H9 (cell line): ENCODE results near the gene CATSPERE. TPM values are rescaled to one million over a fixed set of nuclear protein-coding genes. Genes with fewer than 3 reads are reported as not detected.

Source experiments
- DNase-seq: peaks from one replicate; pipeline ENCODE4 v3.0.0-alpha.2; 2017
- H2AFZ ChIP-seq: one replicate; pipeline ENCODE4 v1.6.1; 2013; ENCODE audit warnings: mild to moderate bottlenecking, low read length, control low read depth, moderate library complexity
- H2AK5ac ChIP-seq: 2 replicates; pipeline ENCODE4 v1.6.1; 2013; ENCODE audit warnings: low read length, control low read depth, mixed read lengths; ENCODE audit not compliant: insufficient read length
- H2BK120ac ChIP-seq: one replicate; pipeline ENCODE4 v1.6.1; 2013; ENCODE audit warnings: low read depth, mild to moderate bottlenecking, low read length, control low read depth, inconsistent platforms; ENCODE audit not compliant: poor library complexity, severe bottlenecking
- H2BK12ac ChIP-seq: 2 replicates; pipeline ENCODE4 v1.6.1; 2013; ENCODE audit warnings: low read length, control low read depth, mixed read lengths, low read depth; ENCODE audit not compliant: insufficient read length
- H2BK15ac ChIP-seq: 2 replicates; pipeline ENCODE4 v1.6.1; 2013; ENCODE audit warnings: low read depth, low read length, control low read depth
- H2BK20ac ChIP-seq: one replicate; pipeline ENCODE4 v1.6.1; 2013; ENCODE audit warnings: low read depth, mild to moderate bottlenecking, low read length, control low read depth, inconsistent platforms; ENCODE audit not compliant: poor library complexity, severe bottlenecking
- H2BK5ac ChIP-seq: 2 replicates; pipeline ENCODE4 v1.6.1; 2013; ENCODE audit warnings: low read length, control low read depth, mixed read lengths; ENCODE audit not compliant: insufficient read length
- H3K14ac ChIP-seq: 2 replicates; pipeline ENCODE4 v1.6.1; 2013; ENCODE audit warnings: low read length, control low read depth; ENCODE audit not compliant: insufficient read depth
- H3K18ac ChIP-seq: 2 replicates; pipeline ENCODE4 v1.6.1; 2013; ENCODE audit warnings: low read depth, mild to moderate bottlenecking, mixed read lengths, low read length, control low read depth; ENCODE audit not compliant: insufficient read length
- H3K23ac ChIP-seq: 2 replicates; pipeline ENCODE4 v1.6.1; 2013; ENCODE audit warnings: low read length, control low read depth, mixed read lengths, low read depth; ENCODE audit not compliant: insufficient read length
- H3K23me2 ChIP-seq: 2 replicates; pipeline ENCODE4 v1.6.1; 2013; ENCODE audit warnings: low read depth, mild to moderate bottlenecking, mixed read lengths, low read length, control low read depth; ENCODE audit not compliant: insufficient read length, poor library complexity, severe bottlenecking
- H3K27ac ChIP-seq: 2 replicates; pipeline ENCODE4 v1.5.1; 2013; ENCODE audit warnings: low read length, control low read depth, mixed read lengths, low read depth; ENCODE audit not compliant: insufficient read length
- H3K27me3 ChIP-seq: 2 replicates; pipeline ENCODE4 v1.6.1; 2013; ENCODE audit warnings: low read length, control low read depth, inconsistent platforms; ENCODE audit not compliant: insufficient read depth
- H3K4ac ChIP-seq: 2 replicates; pipeline ENCODE4 v1.6.1; 2013; ENCODE audit warnings: low read depth, mild to moderate bottlenecking, control low read depth, inconsistent platforms, low read length, moderate library complexity
- H3K4me1 ChIP-seq: 2 replicates; pipeline ENCODE4 v1.6.1; 2013; ENCODE audit warnings: low read length, control low read depth, inconsistent platforms; ENCODE audit not compliant: insufficient read depth
- H3K4me2 ChIP-seq: 2 replicates; pipeline ENCODE4 v1.6.1; 2013; ENCODE audit warnings: low read length, control low read depth, mixed read lengths; ENCODE audit not compliant: insufficient read length, insufficient read depth
- H3K56ac ChIP-seq: 2 replicates; pipeline ENCODE4 v1.6.1; 2013; ENCODE audit warnings: low read depth, mild to moderate bottlenecking, mixed read lengths, low read length, control low read depth; ENCODE audit not compliant: insufficient read length
- H3K79me1 ChIP-seq: 2 replicates; pipeline ENCODE4 v1.6.1; 2013; ENCODE audit warnings: low read depth, mild to moderate bottlenecking, moderate library complexity, low read length, control low read depth, inconsistent platforms; ENCODE audit not compliant: insufficient read depth, poor library complexity, severe bottlenecking
- H3K79me2 ChIP-seq: 2 replicates; pipeline ENCODE4 v1.6.1; 2013; ENCODE audit warnings: low read length, control low read depth, inconsistent platforms; ENCODE audit not compliant: insufficient read depth
- H3K9ac ChIP-seq: 2 replicates; pipeline ENCODE4 v1.6.1; 2013; ENCODE audit warnings: low read length, control low read depth, mixed read lengths; ENCODE audit not compliant: insufficient read length; ENCODE audit errors: extremely low read depth
- H3K9me3 ChIP-seq: one replicate; pipeline ENCODE4 v1.6.1; 2013; ENCODE audit warnings: low read depth, low read length, inconsistent platforms; ENCODE audit not compliant: control insufficient read depth
- H3T11ph ChIP-seq: one replicate; pipeline ENCODE4 v1.6.1; 2013; ENCODE audit warnings: mild to moderate bottlenecking, low read length, control low read depth, inconsistent platforms
- H4K20me1 ChIP-seq: one replicate; pipeline ENCODE4 v1.6.1; 2013; ENCODE audit not compliant: control insufficient read depth, insufficient read length, insufficient read depth
- H4K5ac ChIP-seq: 2 replicates; pipeline ENCODE4 v1.6.1; 2013; ENCODE audit warnings: low read depth, mild to moderate bottlenecking, mixed read lengths, low read length, control low read depth; ENCODE audit not compliant: insufficient read length
- H4K8ac ChIP-seq: replicated peaks from 2 replicates; pipeline ENCODE4 v1.6.1; 2013; ENCODE audit warnings: low read length, control low read depth, mixed read lengths, low read depth; ENCODE audit not compliant: insufficient read length
- H4K91ac ChIP-seq: 2 replicates; pipeline ENCODE4 v1.6.1; 2013; ENCODE audit warnings: low read depth, mild to moderate bottlenecking, moderate library complexity, mixed read lengths, low read length, control low read depth; ENCODE audit not compliant: insufficient read length
- H3K27ac Mint-ChIP-seq, 3 experiments: 2 replicates in 2 of 3; 3 replicates in 1 of 3; pipeline ENCODE4 v1.8.0; 2020 to 2021; ENCODE audit warnings: mixed read lengths in 3 of 3, mild to moderate bottlenecking in 1 of 3, moderate library complexity in 1 of 3
- H3K27me3 Mint-ChIP-seq: 2 replicates; pipeline ENCODE4 v1.8.0; 2021; ENCODE audit warnings: low read depth, mild to moderate bottlenecking, moderate library complexity, mixed read lengths
- H3K36me3 Mint-ChIP-seq, 3 experiments: 2 replicates in 2 of 3; 3 replicates in 1 of 3; pipeline ENCODE4 v1.8.0; 2020 to 2021; ENCODE audit warnings: low read depth in 3 of 3, mixed read lengths in 3 of 3; ENCODE audit not compliant: insufficient read depth in 1 of 3
- H3K4me1 Mint-ChIP-seq, 2 experiments: 2 replicates each; pipeline ENCODE4 v1.8.0; 2020; ENCODE audit warnings: mixed read lengths in 2 of 2
- H3K4me3 Mint-ChIP-seq, 2 experiments: 2 replicates in 1 of 2; 3 replicates in 1 of 2; pipeline ENCODE4 v1.8.0; 2020 to 2021; ENCODE audit warnings: mild to moderate bottlenecking in 2 of 2, mixed read lengths in 2 of 2, moderate library complexity in 1 of 2
- H3K9me3 Mint-ChIP-seq, 2 experiments: 2 replicates in 1 of 2; 3 replicates in 1 of 2; pipeline ENCODE4 v1.8.0; 2020; ENCODE audit warnings: mild to moderate bottlenecking in 2 of 2, mixed read lengths in 2 of 2, moderate library complexity in 1 of 2
- total RNA-seq: library from RNA; stranded (reverse); gene quantifications from 2 replicates; pipeline ENCODE4 v1.2.1, GENCODE V29; 2021
- TF ChIP-seq, protein P1 (sequence below): fragments of 200-600 bp; sonication (generic); conservative IDR thresholded peaks from 3 replicates; pipeline ENCODE4 v1.8.0; 2021; ENCODE audit warnings: antibody characterized with exemption, mild to moderate bottlenecking

CATSPERE gene
- total RNA-seq, 1 experiment from 2014 or later = 0.31 TPM

DNA sequence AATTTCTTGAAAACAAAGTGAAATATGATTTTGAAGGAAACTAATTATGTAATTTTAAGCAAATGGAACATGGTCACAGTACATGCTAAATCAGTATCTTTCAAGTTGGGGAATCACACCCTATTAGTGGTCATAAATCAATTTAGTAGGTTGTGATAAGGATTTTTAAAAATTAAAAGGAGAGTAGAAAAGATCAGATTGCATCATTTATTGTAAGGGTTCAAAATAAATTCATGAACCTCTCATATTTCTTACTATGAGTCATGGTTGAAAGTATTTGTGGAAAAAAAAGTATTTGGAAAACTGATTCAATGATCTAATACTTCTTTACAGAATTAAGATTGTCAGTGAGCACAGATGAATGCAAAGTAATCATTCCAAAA, 24.0 kb upstream of the CATSPERE start:
- Mint-ChIP-seq H3K4me1 (peaks cover 16 to 17% of the 10 kb centered on the region in 2 experiments), H3K36me3 (peaks cover 19 to 34% (median 33%) of the 10 kb centered on the region in 3 experiments; a peak in 6 of 7 replicates), H3K9me3 (no peaks in the 10 kb centered on the region), H3K4me3 (no peak overlapping the region), H3K27me3 (no peaks in the 10 kb centered on the region), H3K27ac (no peak overlapping the region)
- H3K79me1 ChIP-seq = peaks cover 3% of the 10 kb centered on the region
- H4K8ac ChIP-seq = no peak overlapping the region
- no peak overlapping the region for H2AFZ ChIP-seq
- H3K14ac ChIP-seq = no peak overlapping the region
- H4K20me1 ChIP-seq = no peaks in the 10 kb centered on the region
- H2BK20ac ChIP-seq = no peak overlapping the region
- no peak overlapping the region for H2BK5ac ChIP-seq
- H2BK120ac ChIP-seq = no peak overlapping the region
- no peaks in the 10 kb centered on the region for H3K9me3 ChIP-seq
- no peak overlapping the region for H2BK15ac ChIP-seq
- no peak overlapping the region for H3K18ac ChIP-seq
- no peaks in the 10 kb centered on the region; the same call in 1 of the 2 replicates for H3K79me2 ChIP-seq
- no peak overlapping the region for H3K56ac ChIP-seq
- H4K5ac ChIP-seq = no peak overlapping the region
- H3K9ac ChIP-seq = no peak overlapping the region
- TF ChIP-seq, protein P1, sequence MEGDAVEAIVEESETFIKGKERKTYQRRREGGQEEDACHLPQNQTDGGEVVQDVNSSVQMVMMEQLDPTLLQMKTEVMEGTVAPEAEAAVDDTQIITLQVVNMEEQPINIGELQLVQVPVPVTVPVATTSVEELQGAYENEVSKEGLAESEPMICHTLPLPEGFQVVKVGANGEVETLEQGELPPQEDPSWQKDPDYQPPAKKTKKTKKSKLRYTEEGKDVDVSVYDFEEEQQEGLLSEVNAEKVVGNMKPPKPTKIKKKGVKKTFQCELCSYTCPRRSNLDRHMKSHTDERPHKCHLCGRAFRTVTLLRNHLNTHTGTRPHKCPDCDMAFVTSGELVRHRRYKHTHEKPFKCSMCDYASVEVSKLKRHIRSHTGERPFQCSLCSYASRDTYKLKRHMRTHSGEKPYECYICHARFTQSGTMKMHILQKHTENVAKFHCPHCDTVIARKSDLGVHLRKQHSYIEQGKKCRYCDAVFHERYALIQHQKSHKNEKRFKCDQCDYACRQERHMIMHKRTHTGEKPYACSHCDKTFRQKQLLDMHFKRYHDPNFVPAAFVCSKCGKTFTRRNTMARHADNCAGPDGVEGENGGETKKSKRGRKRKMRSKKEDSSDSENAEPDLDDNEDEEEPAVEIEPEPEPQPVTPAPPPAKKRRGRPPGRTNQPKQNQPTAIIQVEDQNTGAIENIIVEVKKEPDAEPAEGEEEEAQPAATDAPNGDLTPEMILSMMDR = no peak
- H3K4me2 ChIP-seq = no peak overlapping the region
- no peak overlapping the region for H2AK5ac ChIP-seq
- H3K23ac ChIP-seq = no peak overlapping the region
- no peak overlapping the region for H4K91ac ChIP-seq
- no peak overlapping the region for H3T11ph ChIP-seq
- no peak overlapping the region for H3K27ac ChIP-seq
- H3K23me2 ChIP-seq = no peaks in the 10 kb centered on the region
- H3K4ac ChIP-seq = no peak overlapping the region
- DNase-seq = no peak
- peaks cover 6% of the 10 kb centered on the region; the same call in 1 of the 2 replicates for H3K4me1 ChIP-seq
- no peak overlapping the region for H2BK12ac ChIP-seq
- H3K27me3 ChIP-seq = no peaks in the 10 kb centered on the region
